ENCODE results near the gene SLC5A5. TPM values are rescaled to one million over a fixed set of nuclear protein-coding genes. Genes with fewer than 3 reads are reported as not detected.

Gene SLC5A5
- total and polyA plus RNA-seq, 8 donors: 0.02 to 0.16 TPM; not detected in 6

DNA sequence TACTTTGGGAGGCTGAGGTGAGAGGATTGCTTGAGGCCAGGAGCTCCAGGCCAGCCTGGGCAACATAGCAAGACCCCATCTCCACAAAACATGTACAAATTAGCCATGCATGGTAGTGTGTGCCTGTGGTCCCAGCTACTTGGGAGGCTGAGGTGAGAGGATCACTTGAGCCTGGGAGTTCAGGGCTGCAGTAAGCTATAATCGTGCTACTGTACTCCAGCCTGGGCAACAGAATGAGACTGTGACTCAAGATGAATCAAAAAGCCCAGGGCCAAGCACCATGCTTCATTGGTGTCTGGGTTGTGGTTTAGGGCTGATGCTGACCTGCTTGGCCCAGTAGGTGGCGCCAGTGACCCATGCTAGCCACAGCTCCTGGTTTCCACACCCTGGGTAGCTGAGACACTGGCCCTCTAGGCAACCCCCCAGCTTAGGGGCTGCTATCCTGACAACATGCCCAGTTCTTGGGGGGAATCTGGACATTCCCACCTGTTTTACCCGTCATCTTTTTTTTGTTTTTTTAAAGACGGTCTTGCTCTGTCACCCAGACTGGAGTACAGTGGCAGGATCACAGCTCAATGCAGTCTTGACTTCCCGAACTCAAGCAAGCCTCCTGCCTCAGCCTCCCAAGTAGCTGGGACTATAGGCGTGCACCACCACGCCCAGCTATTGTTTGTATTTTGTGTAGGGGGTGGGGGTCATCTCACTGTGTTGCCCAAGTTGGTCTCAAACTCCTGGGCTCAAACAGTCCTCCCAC is 66.5 kb downstream of the SLC5A5 start:
- WGBS, 2 donors: 37 to 40% methylated on average over 7 of the region's 7 CpGs
- Histone ChIP-seq H3K4me3 (no peak overlapping the region), H3K36me3 (peaks cover 0 to 3% (median 0%) of the 10 kb centered on the region in 3 donors), H3K4me1 (peaks cover 0 to 7% (median 7%) of the 10 kb centered on the region in 3 donors), H3K27me3 (no peaks in the 10 kb centered on the region), H3K27ac (no peak overlapping the region), H3K9me3 (no peaks in the 10 kb centered on the region)
- FAIRE-seq (no peak), DNase-seq (peak; percentile 50 to 91 (median 80)), ATAC-seq (peak; percentile 75 to 97 (median 92))
- TF ChIP-seq, protein P1, sequence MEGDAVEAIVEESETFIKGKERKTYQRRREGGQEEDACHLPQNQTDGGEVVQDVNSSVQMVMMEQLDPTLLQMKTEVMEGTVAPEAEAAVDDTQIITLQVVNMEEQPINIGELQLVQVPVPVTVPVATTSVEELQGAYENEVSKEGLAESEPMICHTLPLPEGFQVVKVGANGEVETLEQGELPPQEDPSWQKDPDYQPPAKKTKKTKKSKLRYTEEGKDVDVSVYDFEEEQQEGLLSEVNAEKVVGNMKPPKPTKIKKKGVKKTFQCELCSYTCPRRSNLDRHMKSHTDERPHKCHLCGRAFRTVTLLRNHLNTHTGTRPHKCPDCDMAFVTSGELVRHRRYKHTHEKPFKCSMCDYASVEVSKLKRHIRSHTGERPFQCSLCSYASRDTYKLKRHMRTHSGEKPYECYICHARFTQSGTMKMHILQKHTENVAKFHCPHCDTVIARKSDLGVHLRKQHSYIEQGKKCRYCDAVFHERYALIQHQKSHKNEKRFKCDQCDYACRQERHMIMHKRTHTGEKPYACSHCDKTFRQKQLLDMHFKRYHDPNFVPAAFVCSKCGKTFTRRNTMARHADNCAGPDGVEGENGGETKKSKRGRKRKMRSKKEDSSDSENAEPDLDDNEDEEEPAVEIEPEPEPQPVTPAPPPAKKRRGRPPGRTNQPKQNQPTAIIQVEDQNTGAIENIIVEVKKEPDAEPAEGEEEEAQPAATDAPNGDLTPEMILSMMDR (IDR thresholded peaks at IDR 0.05): peak; percentile 81 to 87 (median 84)
- intact Hi-C loops (cut with DNase I): no loop called here

DNA sequence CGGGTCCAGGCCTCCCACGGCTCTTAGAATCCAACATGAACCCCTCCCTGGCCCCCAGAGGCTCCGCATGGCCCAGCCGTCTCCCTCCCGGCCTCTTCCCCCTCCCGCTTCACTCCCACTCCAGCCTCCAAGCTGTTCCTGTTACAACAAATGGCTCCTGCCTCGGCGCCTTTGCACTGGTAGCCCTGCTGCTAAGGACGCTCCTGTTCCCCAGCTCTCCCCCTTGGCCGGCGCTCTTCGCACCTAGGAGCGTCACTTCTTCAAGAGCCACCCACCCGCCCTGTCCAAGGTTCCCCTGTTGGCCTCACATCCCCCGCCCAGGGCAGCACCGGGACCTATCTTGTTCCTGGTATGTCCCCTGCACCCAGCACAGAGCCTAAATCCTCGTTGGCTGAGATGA is 70.4 kb downstream of the SLC5A5 start:
- TF ChIP-seq, protein P1 (IDR thresholded peaks at IDR 0.05): no peak
- Histone ChIP-seq H3K27ac (no peak overlapping the region), H3K9me3 (no peaks in the 10 kb centered on the region), H3K4me3 (no peak overlapping the region), H3K36me3 (peaks cover 0 to 3% (median 0%) of the 10 kb centered on the region in 3 donors), H3K27me3 (no peaks in the 10 kb centered on the region), H3K4me1 (peaks cover 0 to under 1% (median 0%) of the 10 kb centered on the region in 3 donors)
- intact Hi-C loops (cut with DNase I): loop anchor here (5.0 kb wide), 2 partner anchors 55 to 120 kb away; no protein-coding TSS in a partner anchor
- no peak for ATAC-seq
- no peak for FAIRE-seq
- 85 to 90% methylated on average over 16 to 17 of the region's 17 CpGs for WGBS, 2 donors
- DNase-seq: no peak

DNA sequence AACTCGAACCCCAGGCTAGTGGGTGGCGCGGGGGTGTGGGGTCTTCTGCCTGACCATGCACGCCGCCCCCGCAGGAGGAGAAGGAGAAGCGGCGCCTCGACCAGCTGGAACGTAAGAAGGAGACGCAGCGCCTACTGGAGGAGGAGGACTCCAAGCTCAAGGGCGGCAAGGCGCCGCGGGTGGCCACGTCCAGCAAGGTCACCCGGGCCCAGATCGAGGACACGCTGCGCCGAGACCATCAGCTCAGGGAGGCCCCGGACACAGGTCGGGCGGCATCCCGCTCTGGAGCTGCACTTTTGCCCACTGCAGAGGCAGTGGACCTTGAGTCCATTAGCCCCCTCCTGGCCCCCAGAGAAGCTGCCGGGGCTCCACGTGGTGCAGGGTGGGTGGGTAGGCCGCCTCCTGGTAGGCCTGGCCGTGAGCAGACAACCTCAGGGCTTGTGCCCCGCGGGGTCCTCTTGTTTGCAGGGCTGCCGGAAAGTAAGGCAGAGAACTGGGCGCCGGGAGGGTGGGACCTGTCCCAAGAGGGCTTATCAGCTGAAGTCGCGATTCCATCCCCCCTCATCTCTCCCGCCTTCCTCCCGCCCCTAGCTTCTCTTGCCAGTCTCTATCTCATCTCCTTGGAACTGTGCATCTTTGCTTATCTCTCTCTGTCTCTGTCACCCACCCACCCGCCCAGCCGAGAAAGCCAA is 71.0 kb downstream of the SLC5A5 start:
- TF ChIP-seq, protein P1 (IDR thresholded peaks at IDR 0.05): no peak
- peaks cover 0 to 2% (median 0%) of the 10 kb centered on the region in 3 donors for H3K4me1 ChIP-seq
- no peak for FAIRE-seq
- DNase-seq: peak in 1 of 6 donors; percentile 77
- ATAC-seq: no peak
- peaks cover 0 to 3% (median 0%) of the 10 kb centered on the region in 3 donors for H3K36me3 ChIP-seq
- WGBS, 2 donors: 86 to 90% methylated on average over 39 to 41 of the region's 41 CpGs
- no peak overlapping the region for H3K27ac ChIP-seq
- intact Hi-C loops (cut with DNase I): loop anchor here (5.0 kb wide), 2 partner anchors 55 to 120 kb away; no protein-coding TSS in a partner anchor
- H3K9me3 ChIP-seq: no peaks in the 10 kb centered on the region
- H3K27me3 ChIP-seq: no peaks in the 10 kb centered on the region
- no peak overlapping the region for H3K4me3 ChIP-seq

DNA sequence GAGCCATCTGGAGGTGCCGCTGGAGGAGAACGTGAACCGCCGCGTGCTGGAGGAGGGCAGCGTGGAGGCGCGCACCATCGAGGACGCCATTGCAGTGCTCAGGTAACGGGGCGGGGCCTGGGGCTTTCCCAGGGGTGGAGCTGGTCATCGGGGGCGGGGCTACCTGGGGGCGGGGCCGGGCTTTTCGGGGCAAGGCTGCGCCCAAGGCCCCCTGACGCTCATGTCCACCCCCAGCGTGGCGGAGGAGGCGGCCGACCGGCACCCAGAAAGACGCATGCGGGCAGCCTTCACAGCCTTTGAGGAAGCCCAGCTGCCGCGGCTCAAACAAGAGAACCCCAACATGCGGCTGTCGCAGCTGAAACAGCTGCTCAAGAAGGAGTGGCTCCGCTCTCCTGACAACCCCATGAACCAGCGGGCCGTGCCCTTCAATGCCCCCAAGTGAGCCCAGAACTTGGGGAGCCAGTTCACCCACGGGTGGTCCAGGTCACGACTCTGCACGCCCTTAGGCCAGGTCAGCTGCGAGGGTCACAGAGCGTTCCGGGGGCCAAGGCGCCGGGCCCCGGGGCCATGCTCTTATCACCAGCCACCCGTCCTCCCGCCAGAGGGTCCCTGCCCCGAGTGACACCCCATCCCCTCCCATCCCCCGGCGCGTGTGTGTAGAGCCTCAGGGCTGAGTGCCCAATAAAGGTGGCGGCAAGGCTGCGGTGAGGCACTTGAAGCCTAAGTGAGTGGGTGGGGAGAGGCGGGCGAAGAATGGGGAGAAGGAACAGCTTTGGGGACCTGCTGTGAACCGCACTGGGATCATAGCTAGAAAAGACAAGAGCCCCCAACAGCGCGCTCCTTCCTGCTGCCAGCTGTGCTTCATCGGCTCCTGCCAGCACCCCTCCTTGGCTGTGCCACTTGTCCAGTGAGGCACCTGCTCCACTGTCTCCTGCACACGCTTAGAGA is 71.8 kb downstream of the SLC5A5 start:
- Histone ChIP-seq H3K27me3 (no peaks in the 10 kb centered on the region), H3K36me3 (peaks cover 0 to 3% (median 0%) of the 10 kb centered on the region in 3 donors), H3K4me3 (no peak overlapping the region), H3K27ac (no peak overlapping the region), H3K9me3 (no peaks in the 10 kb centered on the region), H3K4me1 (peaks cover 0 to 3% (median 0%) of the 10 kb centered on the region in 3 donors)
- DNase-seq: peak in 1 of 6 donors; percentile 63
- FAIRE-seq: no peak
- 84 to 85% methylated on average over 50 to 57 of the region's 57 CpGs for WGBS, 2 donors
- TF ChIP-seq, protein P1 (IDR thresholded peaks at IDR 0.05): no peak
- ATAC-seq: no peak
- intact Hi-C loops (cut with DNase I): loop anchor here (5.0 kb wide), 2 partner anchors 54 to 119 kb away; no protein-coding TSS in a partner anchor

All from pancreas (tissue), 10 donors.